Panc1 (cell line): ENCODE data around the gene DST. TPM values are rescaled to one million over a fixed set of nuclear protein-coding genes. Genes with fewer than 3 reads are reported as not detected.

Source experiments
- ATAC-seq: fragments of 200-7000 bp; cut with Tn5 transposase; 2 replicates; pipeline ENCODE4 v1.9.1; 2020; ENCODE audit warnings: mild to moderate bottlenecking, moderate library complexity
- BruUV-seq: library from RNA; stranded (reverse); fragments of 400-500 nt; replicated peaks from 2 replicates; lab custom pipeline; 2021; lab: Mats Ljungman, UMichigan
- CTCF ChIA-PET: fragments of 300-600 bp; sonication (Branson Sonifier 250); formaldehyde crosslinking; loops from one replicate; lab custom pipeline; 2022; ENCODE audit warnings: antibody characterized with exemption; lab: Charles Lee
- POLR2A ChIA-PET: fragments of 300-600 bp; sonication (Branson Sonifier 250); formaldehyde crosslinking; loops from one replicate; lab custom pipeline; 2022; ENCODE audit warnings: antibody characterized with exemption; lab: Charles Lee
- DNase-seq: peaks from one replicate; pipeline ENCODE4 v3.0.0-alpha.2; 2010; ENCODE audit warnings: low read depth, low spot score
- H3K27ac ChIP-seq: 2 replicates; pipeline ENCODE4 v1.5.1; 2011; ENCODE audit warnings: mild to moderate bottlenecking, low read length, inconsistent platforms
- H3K27me3 ChIP-seq: fragments of 200-500 bp; sonication (Bioruptor generic); 2 replicates; pipeline ENCODE4 v1.6.0; 2014; ENCODE audit warnings: low read length, inconsistent platforms; ENCODE audit not compliant: control insufficient read depth, insufficient read depth
- H3K36me3 ChIP-seq: fragments of 200-500 bp; sonication (Bioruptor generic); 2 replicates; pipeline ENCODE4 v1.5.1; 2014; ENCODE audit warnings: inconsistent platforms, mild to moderate bottlenecking, low read length, moderate library complexity; ENCODE audit not compliant: control insufficient read depth, insufficient read depth
- H3K4me1 ChIP-seq: 2 replicates; pipeline ENCODE4 v1.5.1; 2011; ENCODE audit warnings: inconsistent platforms, mild to moderate bottlenecking, low read length, moderate library complexity; ENCODE audit not compliant: control insufficient read depth, insufficient read depth
- H3K4me3 ChIP-seq, 2 experiments: 2 replicates each; pipeline ENCODE4 v1.5.1; 2011 to 2012; ENCODE audit warnings: low read depth in 2 of 2, low read length in 2 of 2, mild to moderate bottlenecking in 2 of 2, inconsistent platforms in 1 of 2, moderate library complexity in 1 of 2
- H3K9me3 ChIP-seq: fragments of 200-500 bp; sonication (Bioruptor generic); 2 replicates; pipeline ENCODE4 v1.5.1; 2014; ENCODE audit warnings: low read depth, mild to moderate bottlenecking, inconsistent platforms, low read length, moderate library complexity; ENCODE audit not compliant: control insufficient read depth, insufficient read depth
- CTCF ChIP-seq: fragments of 450-650 bp; IDR thresholded peaks from 2 replicates; pipeline ENCODE4 v1.5.1; 2017; ENCODE audit warnings: mild to moderate bottlenecking
- POLR2AphosphoS5 ChIP-seq: IDR thresholded peaks from 2 replicates; pipeline ENCODE4 v1.6.1; 2012; ENCODE audit warnings: mild to moderate bottlenecking, low read depth, low read length, moderate library complexity
- SIN3A ChIP-seq: IDR thresholded peaks from 2 replicates; pipeline ENCODE4 v1.6.1; 2012; ENCODE audit warnings: low read depth, mild to moderate bottlenecking, low read length, moderate library complexity, borderline replicate concordance; ENCODE audit not compliant: insufficient read depth
- TCF7L2 ChIP-seq: IDR thresholded peaks from 2 replicates; pipeline ENCODE4 v1.6.1; 2011; ENCODE audit warnings: mild to moderate bottlenecking, low read depth, low read length, inconsistent platforms
- in situ Hi-C: cut with HindIII; loops from 2 replicates; pipeline ENCODE4 v1.10.0; 2016; ENCODE audit warnings: low sequenced_read_pairs, low pct_unique_long_range_greater_than_20kb
- intact Hi-C: fragments of 100-400 bp; cut with micrococcal nuclease; formaldehyde crosslinking; loops from one replicate; pipeline ENCODE4 v1.10.0; 2022; ENCODE audit not compliant: unreplicated experiment
- total RNA-seq: library from RNA; stranded (reverse); gene quantifications from one replicate; pipeline ENCODE4 v1.2.1, GENCODE V29; 2021; ENCODE audit not compliant: unreplicated experiment
- TF ChIP-seq, protein P1 (sequence below), 2 experiments: IDR thresholded peaks; 2 replicates each; pipeline ENCODE4 v1.6.1; 2011 to 2012; ENCODE audit warnings: low read depth in 2 of 2, control low read depth in 1 of 2, low read length in 1 of 2, mild to moderate bottlenecking in 1 of 2, moderate library complexity in 1 of 2; ENCODE audit not compliant: insufficient read depth in 1 of 2

DST gene
- total RNA-seq, 1 experiment from 2014 or later, result 230 TPM

- BruUV-seq, result no TSS peak
- CTCF ChIA-PET, result no interaction called here
- intact Hi-C loops, result loop anchor here (5.0 kb wide), 1 partner anchor 91 kb away; no protein-coding TSS in a partner anchor
- Histone ChIP-seq H3K27ac (no peak overlapping the region), H3K27me3 (no peaks in the 10 kb centered on the region), H3K4me3 (no peak overlapping the region), H3K9me3 (no peaks in the 10 kb centered on the region), H3K36me3 (peaks cover 68% of the 10 kb centered on the region), H3K4me1 (no peaks in the 10 kb centered on the region)
- ATAC-seq (no peak), DNase-seq (no peak)
- TF ChIP-seq SIN3A (no peak), POLR2AphosphoS5 (no peak), TCF7L2 (no peak), CTCF (no peak)
- TF ChIP-seq, protein P1, sequence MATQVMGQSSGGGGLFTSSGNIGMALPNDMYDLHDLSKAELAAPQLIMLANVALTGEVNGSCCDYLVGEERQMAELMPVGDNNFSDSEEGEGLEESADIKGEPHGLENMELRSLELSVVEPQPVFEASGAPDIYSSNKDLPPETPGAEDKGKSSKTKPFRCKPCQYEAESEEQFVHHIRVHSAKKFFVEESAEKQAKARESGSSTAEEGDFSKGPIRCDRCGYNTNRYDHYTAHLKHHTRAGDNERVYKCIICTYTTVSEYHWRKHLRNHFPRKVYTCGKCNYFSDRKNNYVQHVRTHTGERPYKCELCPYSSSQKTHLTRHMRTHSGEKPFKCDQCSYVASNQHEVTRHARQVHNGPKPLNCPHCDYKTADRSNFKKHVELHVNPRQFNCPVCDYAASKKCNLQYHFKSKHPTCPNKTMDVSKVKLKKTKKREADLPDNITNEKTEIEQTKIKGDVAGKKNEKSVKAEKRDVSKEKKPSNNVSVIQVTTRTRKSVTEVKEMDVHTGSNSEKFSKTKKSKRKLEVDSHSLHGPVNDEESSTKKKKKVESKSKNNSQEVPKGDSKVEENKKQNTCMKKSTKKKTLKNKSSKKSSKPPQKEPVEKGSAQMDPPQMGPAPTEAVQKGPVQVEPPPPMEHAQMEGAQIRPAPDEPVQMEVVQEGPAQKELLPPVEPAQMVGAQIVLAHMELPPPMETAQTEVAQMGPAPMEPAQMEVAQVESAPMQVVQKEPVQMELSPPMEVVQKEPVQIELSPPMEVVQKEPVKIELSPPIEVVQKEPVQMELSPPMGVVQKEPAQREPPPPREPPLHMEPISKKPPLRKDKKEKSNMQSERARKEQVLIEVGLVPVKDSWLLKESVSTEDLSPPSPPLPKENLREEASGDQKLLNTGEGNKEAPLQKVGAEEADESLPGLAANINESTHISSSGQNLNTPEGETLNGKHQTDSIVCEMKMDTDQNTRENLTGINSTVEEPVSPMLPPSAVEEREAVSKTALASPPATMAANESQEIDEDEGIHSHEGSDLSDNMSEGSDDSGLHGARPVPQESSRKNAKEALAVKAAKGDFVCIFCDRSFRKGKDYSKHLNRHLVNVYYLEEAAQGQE (IDR thresholded peaks at IDR 0.05; ENCODE audit: insufficient read depth in 1 of 2, low read depth in 2 of 2, low read length in 1 of 2), result no peak
- POLR2A ChIA-PET, result no interaction called here
- in situ Hi-C loops, result no loop called here
Measured at GRCh38 chr6:56463443-56463842, 179.2 kb downstream of the DST start.

DNA sequence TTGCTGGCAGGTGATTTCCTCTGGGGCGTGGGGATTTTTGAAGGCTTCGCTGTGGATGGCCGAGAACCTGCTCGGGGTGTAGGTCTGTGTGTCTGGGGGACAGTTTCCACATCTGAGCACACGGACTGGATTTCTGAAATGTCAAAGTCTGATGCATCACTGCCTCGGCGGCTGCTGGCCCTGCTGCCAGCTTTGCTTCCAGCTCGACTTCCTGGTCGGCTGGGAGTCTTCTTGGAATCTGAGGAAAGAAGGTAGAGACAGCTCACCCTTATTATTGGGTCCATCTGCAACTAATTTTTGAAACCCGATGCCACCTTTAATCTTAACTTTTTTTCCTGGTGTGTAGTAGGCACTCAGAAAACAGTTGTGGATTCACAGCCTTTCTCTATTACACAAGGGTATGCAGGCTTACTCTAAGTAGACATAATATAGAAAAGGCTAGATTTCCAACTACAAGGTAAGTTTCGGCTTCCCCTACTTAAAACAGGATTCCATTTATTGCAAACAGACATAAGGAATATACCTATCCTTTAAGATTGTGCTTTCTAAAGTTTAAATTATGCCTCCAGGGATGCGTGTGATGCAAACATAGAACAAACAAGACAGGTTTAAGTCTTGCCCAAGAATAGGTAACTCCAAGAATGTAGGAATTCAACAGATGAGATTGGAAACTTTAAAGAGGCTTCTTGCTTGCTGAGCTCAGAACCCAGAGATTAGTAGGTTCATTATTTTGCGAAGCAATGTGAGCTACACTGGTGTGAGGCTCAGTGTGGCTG, 183.5 kb downstream of the DST start:
- no peaks in the 10 kb centered on the region for H3K9me3 ChIP-seq
- H3K4me1 ChIP-seq, result no peaks in the 10 kb centered on the region
- no peak overlapping the region for H3K27ac ChIP-seq
- no peak for ATAC-seq
- ChIA-PET POLR2A (no interaction called here), CTCF (no interaction called here)
- TF ChIP-seq SIN3A, result no peak
- no peak for TF ChIP-seq CTCF
- TF ChIP-seq, protein P1 (IDR thresholded peaks at IDR 0.05; ENCODE audit: insufficient read depth in 1 of 2, low read depth in 2 of 2, low read length in 1 of 2), result no peak
- no peak for TF ChIP-seq TCF7L2
- TF ChIP-seq POLR2AphosphoS5, result no peak
- in situ Hi-C loops, result no loop called here
- no peak overlapping the region for H3K4me3 ChIP-seq
- H3K36me3 ChIP-seq, result peaks cover 61% of the 10 kb centered on the region
- no peaks in the 10 kb centered on the region for H3K27me3 ChIP-seq
- no TSS peak for BruUV-seq
- intact Hi-C loops, result no loop called here
- DNase-seq, result no peak
